Uterus (tissue), 4 donors: ENCODE data around the gene JAK1. TPM values are rescaled to one million over a fixed set of nuclear protein-coding genes. Genes with fewer than 3 reads are reported as not detected.

Source experiments
- DNase-seq, 2 donors: peaks; one replicate each; pipeline ENCODE4 v3.0.0-alpha.2; 2019 to 2020
- H3K27ac ChIP-seq, 2 donors: fragments of 200-600 bp; sonication (generic); 1 replicate in 1 of 2; 2 replicates in 1 of 2; pipeline ENCODE4 v1.5.1; 2016 to 2018
- H3K27me3 ChIP-seq, 2 donors: fragments of 200-600 bp; sonication (generic); one replicate each; pipeline ENCODE4 v1.5.1; 2018 to 2019; ENCODE audit warnings: control low read depth in 1 of 2
- H3K36me3 ChIP-seq, 2 donors: fragments of 200-600 bp; sonication (generic); one replicate each; pipeline ENCODE4 v1.5.1; 2019; ENCODE audit warnings: control low read depth in 1 of 2
- H3K4me1 ChIP-seq, 2 donors: fragments of 200-600 bp; sonication (generic); one replicate each; pipeline ENCODE4 v1.5.1; 2018 to 2019; ENCODE audit warnings: control low read depth in 1 of 2
- H3K4me3 ChIP-seq, 2 donors: fragments of 200-600 bp; sonication (generic); 1 replicate in 1 of 2; 2 replicates in 1 of 2; pipeline ENCODE4 v1.5.1; 2018 to 2019; ENCODE audit warnings: mild to moderate bottlenecking in 1 of 2
- H3K9me3 ChIP-seq, 2 donors: fragments of 200-600 bp; sonication (generic); one replicate each; pipeline ENCODE4 v1.5.1; 2019; ENCODE audit warnings: control low read depth in 1 of 2
- CTCF ChIP-seq, 4 experiments: fragments of 200-600 bp in 2 of 4; fragments of 450-650 bp in 2 of 4; sonication (generic) in 2 of 4; IDR thresholded peaks; one replicate each; pipeline ENCODE4 v1.5.1; 2016 to 2019; ENCODE audit warnings: antibody characterized with exemption in 4 of 4, mild to moderate bottlenecking in 2 of 4, moderate library complexity in 1 of 4
- POLR2A ChIP-seq, 2 donors: fragments of 450-650 bp; IDR thresholded peaks; one replicate each; pipeline ENCODE4 v1.6.1; 2016; ENCODE audit warnings: antibody characterized with exemption in 2 of 2, mild to moderate bottlenecking in 1 of 2, moderate library complexity in 1 of 2
- intact Hi-C: fragments of 100-400 bp; cut with DNase I; formaldehyde crosslinking; loops from one replicate; pipeline ENCODE4 v1.15.1; 2023; ENCODE audit warnings: low total_unique reads
- total RNA-seq, 4 donors: library from RNA; depleted of rRNA in 3 of 4; stranded (reverse); fragments of >200 nt in 3 of 4; gene quantifications; one replicate each; pipeline versions ENCODE4 v1.1.0 to v1.2.4, GENCODE V29; 2014 to 2023
- donor health status: DM: yes; HTN: yes; CAD: no.

Gene JAK1
- total RNA-seq, 4 donors from 2014 or later: 70.9 to 136 (median 125) TPM

GRCh38 chr1:64929221-64929620 is 37.1 kb downstream of the JAK1 start:
- no peaks in the 10 kb centered on the region for H3K4me1 ChIP-seq
- TF ChIP-seq CTCF (IDR thresholded peaks at IDR 0.05) (no peak), POLR2A (IDR thresholded peaks at IDR 0.05) (no peak)
- intact Hi-C loops: no loop called here

GRCh38 chr1:64928325-64928724 is 38.0 kb downstream of the JAK1 start:
- Histone ChIP-seq H3K36me3 (no peaks in the 10 kb centered on the region), H3K27me3 (no peaks in the 10 kb centered on the region)
- intact Hi-C loops: no loop called here

More at GRCh38 chr1:64929221-64929620, 37.1 kb downstream of the JAK1 start:
- Histone ChIP-seq H3K4me3 (no peak overlapping the region), H3K27me3 (no peaks in the 10 kb centered on the region), H3K36me3 (no peaks in the 10 kb centered on the region), H3K9me3 (no peaks in the 10 kb centered on the region), H3K27ac (no peak overlapping the region)
- DNase-seq: no peak

GRCh38 chr1:64925594-64925993 is 40.8 kb downstream of the JAK1 start:
- no peak overlapping the region for H3K4me3 ChIP-seq
- H3K27ac ChIP-seq: no peak overlapping the region
- intact Hi-C loops: no loop called here
- no peaks in the 10 kb centered on the region for H3K36me3 ChIP-seq
- TF ChIP-seq POLR2A (IDR thresholded peaks at IDR 0.05): no peak
- no peak for TF ChIP-seq CTCF (IDR thresholded peaks at IDR 0.05)
- no peaks in the 10 kb centered on the region for H3K27me3 ChIP-seq
- no peak for DNase-seq
- no peaks in the 10 kb centered on the region for H3K4me1 ChIP-seq
- H3K9me3 ChIP-seq: no peaks in the 10 kb centered on the region

More at GRCh38 chr1:64928325-64928724, 38.0 kb downstream of the JAK1 start:
- Histone ChIP-seq H3K4me3 (no peak overlapping the region), H3K9me3 (no peaks in the 10 kb centered on the region), H3K4me1 (no peaks in the 10 kb centered on the region), H3K27ac (no peak overlapping the region)
- DNase-seq: no peak
- TF ChIP-seq CTCF (IDR thresholded peaks at IDR 0.05) (no peak), POLR2A (IDR thresholded peaks at IDR 0.05) (no peak)

- intact Hi-C loops: no loop called here
- Histone ChIP-seq H3K36me3 (no peaks in the 10 kb centered on the region), H3K27me3 (no peaks in the 10 kb centered on the region), H3K4me1 (no peaks in the 10 kb centered on the region), H3K9me3 (no peaks in the 10 kb centered on the region), H3K4me3 (no peak overlapping the region), H3K27ac (no peak overlapping the region)
- no peak for DNase-seq
- TF ChIP-seq POLR2A (IDR thresholded peaks at IDR 0.05) (no peak), CTCF (IDR thresholded peaks at IDR 0.05) (no peak)
Observed at GRCh38 chr1:64923294-64923718, 43.0 kb downstream of the JAK1 start.

GRCh38 chr1:64922336-64922735 is 44.0 kb downstream of the JAK1 start:
- no peaks in the 10 kb centered on the region for H3K4me1 ChIP-seq
- intact Hi-C loops: no loop called here
- TF ChIP-seq CTCF (IDR thresholded peaks at IDR 0.05) (no peak), POLR2A (IDR thresholded peaks at IDR 0.05) (no peak)
- H3K4me3 ChIP-seq: no peak overlapping the region
- no peaks in the 10 kb centered on the region for H3K9me3 ChIP-seq
- no peaks in the 10 kb centered on the region for H3K36me3 ChIP-seq
- no peak overlapping the region for H3K27ac ChIP-seq
- DNase-seq: no peak
- no peaks in the 10 kb centered on the region for H3K27me3 ChIP-seq
